C1 segment of cervical spinal cord (tissue), 14 donors: ENCODE measurements around the gene LRRN4.
"Not testable (repeated sequence)": the region's sequence is repeated elsewhere in the genome, so short reads cannot be mapped to it uniquely, and the experiment has no call there.

Experiments
- DNase-seq, 14 donors: peaks; one replicate each; lab custom pipeline; 2025; lab: John Stamatoyannopoulos, UW

LRRN4 gene

GRCh38 chr20:6032907-6033306 lies 21.0 kb downstream of the LRRN4 start:
- not testable (repeated sequence) for DNase-seq

GRCh38 chr20:6030453-6031080 lies 23.3 kb downstream of the LRRN4 start:
- DNase-seq = no peak

- no peak for DNase-seq
Measured at GRCh38 chr20:6029538-6029937, 24.3 kb downstream of the LRRN4 start.

- DNase-seq = no peak
Measured at GRCh38 chr20:6028818-6029217, 25.0 kb downstream of the LRRN4 start.

GRCh38 chr20:6026051-6026450 lies 27.8 kb downstream of the LRRN4 start:
- no peak for DNase-seq

DNA sequence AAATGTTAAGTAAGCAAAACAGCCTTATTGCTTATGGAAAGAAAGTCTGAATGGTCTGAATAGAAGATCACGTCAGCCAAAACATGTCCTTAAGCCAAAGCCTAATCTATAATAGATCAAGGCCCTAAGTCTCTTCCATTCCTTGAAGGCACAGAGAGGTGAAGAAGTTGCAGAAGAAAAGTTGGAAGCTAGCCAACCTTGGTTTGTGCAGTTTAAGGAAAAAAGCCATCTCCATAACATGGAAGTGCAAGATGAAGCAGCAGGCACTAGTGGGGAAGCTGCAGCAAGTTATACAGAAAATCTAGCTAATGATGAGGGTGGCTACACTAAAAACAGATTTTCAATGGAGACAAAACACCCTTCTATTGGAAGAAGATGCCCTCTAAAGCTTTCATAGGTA lies 29.1 kb downstream of the LRRN4 start:
- no peak for DNase-seq

- no peak for DNase-seq
Measured at GRCh38 chr20:6017880-6018279, 36.0 kb downstream of the LRRN4 start.

DNA sequence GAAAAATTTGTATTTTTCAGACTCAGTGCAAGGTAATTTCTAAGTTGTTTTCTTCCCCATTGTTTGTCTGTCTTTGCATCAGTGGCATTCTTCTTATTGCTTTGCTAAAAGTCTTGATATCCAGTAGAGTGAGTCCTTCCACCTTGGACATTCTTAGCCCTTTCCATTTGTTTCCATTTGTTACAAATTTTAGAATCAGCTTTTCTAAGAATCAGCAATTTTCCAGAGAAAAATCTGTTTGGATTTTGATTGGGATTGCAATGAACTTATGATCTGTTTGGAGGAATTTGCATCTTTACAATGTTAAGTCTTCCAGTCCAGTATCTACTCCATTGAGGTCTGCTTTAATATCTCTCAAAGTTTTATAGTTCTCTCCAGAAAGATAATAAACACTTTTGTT lies 36.4 kb downstream of the LRRN4 start:
- DNase-seq = no peak

DNA sequence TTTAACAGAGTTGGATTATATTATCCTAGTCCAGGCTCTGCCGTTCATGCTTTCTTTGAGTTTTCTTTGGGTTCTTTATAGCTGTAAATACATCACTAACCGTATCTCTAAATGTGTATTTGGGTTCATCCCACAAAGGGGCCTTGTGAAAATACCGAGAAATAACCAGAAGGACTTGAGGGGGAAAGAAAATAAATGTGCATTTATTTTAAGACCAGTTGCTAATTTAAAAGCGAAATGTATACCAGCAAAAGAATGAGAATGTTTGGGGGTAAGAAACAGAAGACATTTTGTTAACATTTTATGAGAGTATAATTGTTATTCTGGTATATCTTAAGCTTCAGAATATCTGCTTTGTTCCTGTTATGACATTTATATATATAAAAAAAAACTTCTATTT lies 38.9 kb downstream of the LRRN4 start:
- no peak for DNase-seq

GRCh38 chr20:6014017-6014416 lies 39.8 kb downstream of the LRRN4 start:
- DNase-seq = no peak

- no peak for DNase-seq
Measured at GRCh38 chr20:6012179-6012578, 41.7 kb downstream of the LRRN4 start.

- DNase-seq = peak in 8 of 14 donors; percentile 2 to 42 (median 24)
Measured at GRCh38 chr20:6008254-6008653, 45.6 kb downstream of the LRRN4 start.

DNA sequence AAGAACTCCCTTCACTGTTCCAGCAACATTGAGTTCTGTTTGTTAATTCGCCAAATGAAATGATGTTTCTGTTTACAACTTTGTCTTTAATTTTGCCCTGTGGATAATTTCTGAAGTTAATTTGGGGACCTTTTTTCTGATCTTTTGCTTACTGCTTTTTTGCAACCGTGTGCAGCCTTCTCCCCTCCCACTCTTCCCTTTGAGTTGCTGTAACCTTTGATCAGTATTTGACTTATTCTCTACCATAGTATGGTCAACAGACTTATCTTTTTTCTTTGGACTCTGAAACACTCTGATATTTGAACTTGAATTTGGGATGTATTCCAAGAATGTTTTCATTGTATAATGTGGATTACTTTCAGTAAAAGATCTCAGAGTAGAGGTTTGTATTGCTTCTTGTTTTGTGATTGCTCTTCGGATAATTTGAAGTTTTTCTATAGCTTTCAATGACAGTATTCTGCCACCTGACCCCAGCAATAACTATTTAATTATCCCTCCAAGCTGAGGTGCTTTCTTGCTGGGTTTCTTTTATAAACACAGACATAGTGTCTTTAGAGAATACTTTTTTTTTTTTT lies 46.2 kb downstream of the LRRN4 start:
- DNase-seq = no peak

- DNase-seq = no peak
Measured at GRCh38 chr20:6007094-6007528, 46.7 kb downstream of the LRRN4 start.

DNA sequence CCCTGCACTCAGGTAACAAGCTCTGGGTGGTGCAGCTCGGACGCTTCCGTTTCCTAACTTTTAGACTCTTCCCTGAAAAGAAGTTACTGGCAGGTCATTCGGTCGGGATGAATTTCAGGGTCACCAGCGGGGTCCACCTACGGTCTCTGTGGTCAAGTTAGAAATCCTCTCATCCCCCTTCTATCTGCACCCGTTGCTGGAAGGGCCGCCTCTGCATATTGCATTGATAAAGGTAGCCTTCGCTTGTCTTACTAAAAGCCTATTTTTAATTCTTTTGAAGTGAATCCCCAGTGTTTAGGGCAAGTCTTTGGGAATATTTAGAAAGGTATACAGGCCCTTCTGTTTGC lies 47.3 kb downstream of the LRRN4 start:
- no peak for DNase-seq

DNA sequence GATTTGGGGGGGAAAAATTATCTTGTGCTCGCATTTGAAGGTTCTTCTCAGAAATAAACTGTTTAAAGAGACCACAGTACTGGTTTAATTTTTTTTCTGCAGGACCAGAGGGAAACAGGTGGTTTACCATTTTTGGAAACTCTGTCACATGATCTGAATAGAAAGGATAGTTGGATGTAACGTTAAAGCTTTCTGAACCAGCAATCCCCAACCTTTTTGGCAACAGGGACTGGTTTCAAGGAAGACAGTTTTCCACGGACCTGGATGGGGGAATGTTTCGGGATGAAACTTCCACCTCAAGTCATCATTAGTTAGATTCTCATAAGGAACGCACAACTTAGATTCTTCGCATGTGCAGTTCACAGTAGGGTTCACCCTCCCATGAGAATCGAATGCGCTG lies 53.0 kb downstream of the LRRN4 start:
- DNase-seq = peak in 1 of 14 donors; percentile 17

DNA sequence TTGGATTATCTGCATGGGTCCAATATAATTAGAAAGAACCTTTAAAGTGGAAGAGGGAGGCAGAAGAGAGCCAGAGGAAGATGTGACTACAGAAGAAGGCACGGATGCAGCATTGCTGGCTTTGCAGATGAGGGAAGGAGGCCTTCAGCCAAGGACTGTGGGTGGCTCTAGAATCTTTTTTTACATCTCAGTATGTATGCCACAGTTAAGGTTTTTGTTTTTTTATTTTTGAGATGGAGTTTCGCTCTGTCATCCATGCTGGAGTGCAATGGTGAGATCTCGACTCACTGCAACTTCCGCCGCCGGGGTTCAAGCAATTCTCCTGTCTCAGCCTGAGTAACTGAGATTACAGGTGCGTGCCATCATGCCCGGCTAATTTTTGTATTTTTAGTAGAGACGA lies 54.1 kb downstream of the LRRN4 start:
- no peak for DNase-seq

- no peak for DNase-seq
Measured at GRCh38 chr20:5996765-5997164, 57.1 kb downstream of the LRRN4 start.

DNA sequence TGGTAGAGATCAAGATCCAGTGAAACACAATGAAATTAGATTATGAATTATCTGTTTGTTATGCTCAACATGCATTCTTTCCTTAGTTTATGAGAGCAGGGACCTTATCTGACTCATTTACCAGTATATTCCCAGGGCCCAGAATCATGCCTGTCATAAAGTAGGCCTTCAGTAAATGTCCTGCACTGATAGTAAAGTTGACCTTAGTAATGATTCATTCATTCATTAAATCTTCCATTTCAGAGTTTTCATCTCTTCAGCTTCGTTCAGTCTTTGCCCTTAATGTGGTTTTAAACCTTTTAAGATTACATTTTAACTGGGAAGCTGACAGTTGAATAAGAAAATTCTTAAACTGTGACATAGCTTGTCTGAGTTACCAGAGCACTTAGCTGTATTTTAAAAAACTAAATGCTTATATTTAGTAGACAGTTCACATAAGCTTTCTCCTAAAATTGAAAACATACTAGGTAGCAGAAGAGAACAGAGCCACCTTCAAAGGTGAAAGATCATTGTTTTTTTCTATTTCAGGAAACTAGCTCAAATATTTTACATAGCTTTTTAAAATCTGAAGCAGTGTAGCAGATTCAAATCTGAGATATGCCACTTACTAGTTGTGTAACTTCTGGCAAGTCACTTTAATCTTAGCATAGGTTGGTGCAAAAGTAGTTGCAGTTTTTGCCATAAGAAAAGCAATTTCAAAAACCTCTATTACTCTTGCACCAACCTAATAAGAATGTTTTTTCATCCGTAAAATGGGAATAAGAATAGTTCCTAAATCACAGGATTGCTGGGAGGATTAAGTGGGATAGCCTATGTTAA lies 62.0 kb downstream of the LRRN4 start:
- no peak for DNase-seq

DNA sequence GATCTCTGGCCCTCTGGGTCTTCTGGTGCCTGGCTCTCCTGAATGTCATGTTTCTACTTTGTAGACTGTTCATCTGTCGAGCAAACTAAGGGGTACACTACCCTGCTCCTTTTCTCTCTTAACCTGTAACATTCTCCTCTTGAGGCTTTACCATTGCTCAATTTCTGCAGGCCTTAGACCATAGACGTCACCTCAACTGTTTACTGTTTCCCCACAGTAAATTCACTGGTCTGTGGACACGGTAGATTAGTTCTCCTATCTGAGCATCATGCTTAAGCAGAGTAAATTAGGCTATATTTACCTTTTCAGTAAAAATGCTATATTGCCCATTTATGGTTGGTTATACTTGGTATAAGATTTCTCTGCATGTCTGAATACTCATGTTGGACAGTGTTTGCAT lies 62.9 kb downstream of the LRRN4 start:
- no peak for DNase-seq
